22Rv1 (cell line): ENCODE data around the gene CDH22.

ENCODE experiments used
- H3K27ac ChIP-seq: fragments of 450-650 bp; 2 replicates; pipeline ENCODE4 v1.5.1; 2017
- CTCF ChIP-seq: fragments of 450-650 bp; IDR thresholded peaks from 2 replicates; pipeline ENCODE4 v1.5.1; 2017; ENCODE audit warnings: mild to moderate bottlenecking
- ZFX ChIP-seq: fragments of 450-650 bp; IDR thresholded peaks from 2 replicates; pipeline ENCODE4 v1.6.1; 2017; ENCODE audit warnings: antibody characterized with exemption, borderline replicate concordance

The CDH22 gene

GRCh38 chr20:46172961-46173536 lies 135.2 kb downstream of the CDH22 start:
- TF ChIP-seq ZFX (no peak), CTCF (no peak)
- H3K27ac ChIP-seq: no peak overlapping the region

GRCh38 chr20:46172455-46172854 lies 135.8 kb downstream of the CDH22 start:
- H3K27ac ChIP-seq: no peak overlapping the region
- no peak for TF ChIP-seq CTCF

- no peak overlapping the region for H3K27ac ChIP-seq
- TF ChIP-seq ZFX (no peak), CTCF (no peak)
Observed at GRCh38 chr20:46171909-46172308, 136.4 kb downstream of the CDH22 start.

- H3K27ac ChIP-seq: no peak overlapping the region
- no peak for TF ChIP-seq CTCF
- TF ChIP-seq ZFX: no peak
Observed at GRCh38 chr20:46171476-46171875, 136.8 kb downstream of the CDH22 start.

GRCh38 chr20:46169245-46170171 lies 138.8 kb downstream of the CDH22 start:
- TF ChIP-seq CTCF (no peak), ZFX (no peak)
- H3K27ac ChIP-seq: no peak overlapping the region

GRCh38 chr20:46168438-46168837 lies 139.9 kb downstream of the CDH22 start:
- H3K27ac ChIP-seq: no peak overlapping the region
- TF ChIP-seq ZFX (no peak), CTCF (no peak)

- TF ChIP-seq CTCF (no peak), ZFX (no peak)
- no peak overlapping the region for H3K27ac ChIP-seq
Observed at GRCh38 chr20:46167080-46167479, 141.2 kb downstream of the CDH22 start.
